ENCODE results near the gene AMER3.

DNA sequence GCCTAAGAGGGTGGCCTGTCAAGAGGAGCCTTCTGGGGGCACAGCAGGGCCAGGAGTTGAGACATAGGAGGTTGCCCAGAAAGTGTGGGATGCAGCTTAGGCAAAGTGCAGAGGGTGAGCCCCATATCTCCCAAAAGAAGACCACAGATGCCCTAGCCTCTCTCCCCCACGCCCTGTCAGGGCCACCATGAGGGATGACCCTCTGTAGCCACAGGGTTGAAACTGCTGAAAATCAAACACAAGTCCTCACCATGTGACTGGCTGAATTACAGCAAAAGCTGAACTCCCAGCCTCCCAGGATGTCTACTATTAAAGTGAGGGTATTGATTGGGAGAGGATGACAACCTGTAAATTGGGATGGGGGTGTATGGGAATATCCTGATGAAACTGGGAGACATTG lies 44.0 kb downstream of the AMER3 start:
- TF ChIP-seq, protein P1, sequence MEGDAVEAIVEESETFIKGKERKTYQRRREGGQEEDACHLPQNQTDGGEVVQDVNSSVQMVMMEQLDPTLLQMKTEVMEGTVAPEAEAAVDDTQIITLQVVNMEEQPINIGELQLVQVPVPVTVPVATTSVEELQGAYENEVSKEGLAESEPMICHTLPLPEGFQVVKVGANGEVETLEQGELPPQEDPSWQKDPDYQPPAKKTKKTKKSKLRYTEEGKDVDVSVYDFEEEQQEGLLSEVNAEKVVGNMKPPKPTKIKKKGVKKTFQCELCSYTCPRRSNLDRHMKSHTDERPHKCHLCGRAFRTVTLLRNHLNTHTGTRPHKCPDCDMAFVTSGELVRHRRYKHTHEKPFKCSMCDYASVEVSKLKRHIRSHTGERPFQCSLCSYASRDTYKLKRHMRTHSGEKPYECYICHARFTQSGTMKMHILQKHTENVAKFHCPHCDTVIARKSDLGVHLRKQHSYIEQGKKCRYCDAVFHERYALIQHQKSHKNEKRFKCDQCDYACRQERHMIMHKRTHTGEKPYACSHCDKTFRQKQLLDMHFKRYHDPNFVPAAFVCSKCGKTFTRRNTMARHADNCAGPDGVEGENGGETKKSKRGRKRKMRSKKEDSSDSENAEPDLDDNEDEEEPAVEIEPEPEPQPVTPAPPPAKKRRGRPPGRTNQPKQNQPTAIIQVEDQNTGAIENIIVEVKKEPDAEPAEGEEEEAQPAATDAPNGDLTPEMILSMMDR (IDR thresholded peaks at IDR 0.05; ENCODE audit: borderline replicate concordance, extremely low read depth, low read length, poor library complexity, severe bottlenecking): no peak
- TF ChIP-seq EZH2 (IDR thresholded peaks at IDR 0.05; ENCODE audit: borderline replicate concordance, low read depth, low read length, severe bottlenecking): no peak

Measured in DND-41 (cell line).